GM12864 (cell line): ENCODE data around the gene ABCF2.

Experiments
- DNase-seq: peaks from one replicate; pipeline ENCODE4 v3.0.0-alpha.2; 2011; ENCODE audit warnings: low read depth
- H3K4me3 ChIP-seq: 2 replicates; pipeline ENCODE4 v1.5.1; 2011; ENCODE audit warnings: mild to moderate bottlenecking, low read depth, low read length, control low read depth
- CTCF ChIP-seq: IDR thresholded peaks from 2 replicates; pipeline ENCODE4 v1.5.1; 2011; ENCODE audit warnings: low read depth, mild to moderate bottlenecking, moderate library complexity, low read length, control low read depth, inconsistent platforms; ENCODE audit errors: missing control alignments

Gene ABCF2

GRCh38 chr7:151249034-151249731 is 22.2 kb upstream of the ABCF2 start:
- H3K4me3 ChIP-seq: no peak overlapping the region
- no peak for TF ChIP-seq CTCF
- DNase-seq: no peak

GRCh38 chr7:151248346-151249033 is 21.5 kb upstream of the ABCF2 start, which contains the start of gene SMARCD3:
Gene SMARCD3 (minus strand): TSS chr7:151248694. CDS start chr7:151248562, 132 bp downstream.
- DNase-seq: no peak
- no peak within 1 kb of the TSS for H3K4me3 ChIP-seq
- TF ChIP-seq CTCF: no peak

- H3K4me3 ChIP-seq: no peak overlapping the region
- no peak for DNase-seq
- no peak for TF ChIP-seq CTCF
These were observed 20.8 kb upstream of the ABCF2 start for GRCh38 chr7:151247611-151248345.

- no peak for DNase-seq
- H3K4me3 ChIP-seq: no peak overlapping the region
- TF ChIP-seq CTCF: no peak
These were observed 20.0 kb upstream of the ABCF2 start for GRCh38 chr7:151246851-151247580.

GRCh38 chr7:151246102-151246850 is 19.3 kb upstream of the ABCF2 start:
- DNase-seq: no peak
- TF ChIP-seq CTCF: no peak
- no peak overlapping the region for H3K4me3 ChIP-seq
